Measurements from ENCODE around the gene SRPX. TPM values are rescaled to one million over a fixed set of nuclear protein-coding genes. Genes with fewer than 3 reads are reported as not detected.

The SRPX gene
- total RNA-seq, 4 donors from 2014 or later, result 47.5 to 135 (median 107) TPM

GRCh38 chrX:38112566-38112965, 108.1 kb downstream of the SRPX start:
- WGBS, 2 donors, result 63 to 64% methylated on average over 4 of the region's 4 CpGs
- Histone ChIP-seq H3K36me3 (no peaks in the 10 kb centered on the region), H3K9me3 (no peaks in the 10 kb centered on the region), H3K4me3 (replicated peaks in 1 of 3) (no peak overlapping the region), H3K27ac (no peak overlapping the region), H3K27me3 (no peaks in the 10 kb centered on the region), H3K4me1 (no peaks in the 10 kb centered on the region)
- no peak for DNase-seq
- intact Hi-C loops (cut with DNase I), result no loop called here
- TF ChIP-seq CTCF (IDR thresholded peaks at IDR 0.05) (no peak), POLR2A (IDR thresholded peaks at IDR 0.05) (no peak)

GRCh38 chrX:38111196-38111595, 109.5 kb downstream of the SRPX start:
- Histone ChIP-seq H3K27me3 (no peaks in the 10 kb centered on the region), H3K36me3 (no peaks in the 10 kb centered on the region), H3K9me3 (no peaks in the 10 kb centered on the region), H3K4me1 (no peaks in the 10 kb centered on the region), H3K27ac (no peak overlapping the region), H3K4me3 (replicated peaks in 1 of 3) (no peak overlapping the region)
- intact Hi-C loops (cut with DNase I), result no loop called here
- 94 to 95% methylated on average over 5 of the region's 5 CpGs for WGBS, 2 donors
- no peak for DNase-seq
- TF ChIP-seq CTCF (IDR thresholded peaks at IDR 0.05), result no peak
- no peak for TF ChIP-seq POLR2A (IDR thresholded peaks at IDR 0.05)

DNA sequence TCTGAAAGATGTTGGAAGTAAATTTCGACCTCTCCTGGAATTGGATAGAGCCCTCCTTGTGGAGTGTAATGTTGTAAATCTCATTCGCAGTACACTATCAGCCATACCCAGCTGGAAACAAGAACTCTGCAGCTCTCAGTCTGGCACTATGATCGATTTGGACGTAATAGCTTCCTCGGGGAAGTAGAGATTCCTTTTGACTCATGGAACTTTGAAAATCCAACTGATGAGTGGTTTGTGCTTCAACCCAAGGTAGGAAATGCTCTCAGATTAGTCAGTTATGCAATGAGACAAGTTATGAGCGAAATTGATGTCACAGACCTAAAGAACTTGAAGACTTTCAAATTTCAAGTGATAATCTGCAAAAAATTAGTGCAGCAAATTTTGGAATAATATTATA, 110.4 kb downstream of the SRPX start:
- no peaks in the 10 kb centered on the region for H3K27me3 ChIP-seq
- no peak overlapping the region for H3K27ac ChIP-seq
- no peaks in the 10 kb centered on the region for H3K4me1 ChIP-seq
- H3K36me3 ChIP-seq, result no peaks in the 10 kb centered on the region
- intact Hi-C loops (cut with DNase I), result no loop called here
- no peak for DNase-seq
- H3K4me3 ChIP-seq (replicated peaks in 1 of 3), result no peak overlapping the region
- H3K9me3 ChIP-seq, result no peaks in the 10 kb centered on the region
- no peak for TF ChIP-seq POLR2A (IDR thresholded peaks at IDR 0.05)
- no peak for TF ChIP-seq CTCF (IDR thresholded peaks at IDR 0.05)
- WGBS, 2 donors, result 89 to 90% methylated on average over 6 of the region's 6 CpGs

- no peak for TF ChIP-seq POLR2A (IDR thresholded peaks at IDR 0.05)
- TF ChIP-seq CTCF (IDR thresholded peaks at IDR 0.05), result no peak
- DNase-seq, result no peak
- no peaks in the 10 kb centered on the region for H3K36me3 ChIP-seq
- 91 to 94% methylated on average over 4 of the region's 4 CpGs for WGBS, 2 donors
- H3K9me3 ChIP-seq, result no peaks in the 10 kb centered on the region
- intact Hi-C loops (cut with DNase I), result no loop called here
- H3K4me3 ChIP-seq (replicated peaks in 1 of 3), result no peak overlapping the region
- H3K27ac ChIP-seq, result no peak overlapping the region
- no peaks in the 10 kb centered on the region for H3K27me3 ChIP-seq
- H3K4me1 ChIP-seq, result no peaks in the 10 kb centered on the region
Observed at GRCh38 chrX:38109042-38109898, 111.4 kb downstream of the SRPX start.

- TF ChIP-seq POLR2A (IDR thresholded peaks at IDR 0.05), result no peak
- TF ChIP-seq CTCF (IDR thresholded peaks at IDR 0.05), result no peak
- intact Hi-C loops (cut with DNase I), result no loop called here
- Histone ChIP-seq H3K4me1 (no peaks in the 10 kb centered on the region), H3K36me3 (no peaks in the 10 kb centered on the region), H3K9me3 (no peaks in the 10 kb centered on the region), H3K4me3 (replicated peaks in 1 of 3) (no peak overlapping the region), H3K27me3 (no peaks in the 10 kb centered on the region), H3K27ac (no peak overlapping the region)
- WGBS, 2 donors, result 84% methylated on average over 6 of the region's 6 CpGs
- DNase-seq, result no peak
Observed at GRCh38 chrX:38108364-38108763, 112.3 kb downstream of the SRPX start.
